Measurements from ENCODE around the gene TPBGL. TPM values are rescaled to one million over a fixed set of nuclear protein-coding genes. Genes with fewer than 3 reads are reported as not detected.

Gene TPBGL
- total and polyA plus RNA-seq, 10 donors = 0.10 to 0.59 (median 0.16) TPM; not detected in 3

DNA sequence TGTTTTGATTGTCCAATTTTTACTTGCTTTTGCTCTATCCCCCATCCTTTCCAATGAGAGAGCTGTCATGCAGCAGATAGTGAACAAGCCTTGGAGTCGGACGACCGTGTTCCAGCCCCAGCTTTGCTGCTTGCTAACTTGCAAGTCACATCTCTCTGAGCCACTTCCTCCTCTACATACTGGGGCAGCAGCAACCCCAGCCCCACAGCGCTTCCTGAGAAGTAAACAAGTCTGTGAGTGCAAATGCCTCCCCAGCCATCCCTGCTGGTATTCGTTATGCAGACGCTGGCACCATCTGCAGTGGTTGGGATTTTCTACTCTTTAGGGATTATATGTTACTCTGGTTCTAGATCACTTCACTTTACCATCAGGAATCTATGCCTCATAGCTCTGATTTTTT is 35.0 kb downstream of the TPBGL start:
- peaks cover 0 to 100% (median 41%) of the 10 kb centered on the region in 6 donors for H3K36me3 ChIP-seq
- H3K27me3 ChIP-seq (replicated peaks in 1 of 7) = no peaks in the 10 kb centered on the region
- intact Hi-C loops (cut with DNase I; ENCODE audit: low total_unique reads) = no loop called here
- peak overlapping the region; percentile 72 to 88 (median 82) for H3K27ac ChIP-seq
- peaks cover 5 to 83% (median 47%) of the 10 kb centered on the region in 6 donors for H3K4me1 ChIP-seq
- H3K9me3 ChIP-seq = no peaks in the 10 kb centered on the region
- peak overlapping the region in 1 of 8 donors; percentile 41 for H3K4me3 ChIP-seq
- WGBS, 5 donors = 6 to 35% (median 27%) methylated on average over 6 of the region's 6 CpGs
- TF ChIP-seq POLR2A (IDR thresholded peaks at IDR 0.05) = peak in 1 of 3 donors; percentile 31
- TF ChIP-seq, protein P1, sequence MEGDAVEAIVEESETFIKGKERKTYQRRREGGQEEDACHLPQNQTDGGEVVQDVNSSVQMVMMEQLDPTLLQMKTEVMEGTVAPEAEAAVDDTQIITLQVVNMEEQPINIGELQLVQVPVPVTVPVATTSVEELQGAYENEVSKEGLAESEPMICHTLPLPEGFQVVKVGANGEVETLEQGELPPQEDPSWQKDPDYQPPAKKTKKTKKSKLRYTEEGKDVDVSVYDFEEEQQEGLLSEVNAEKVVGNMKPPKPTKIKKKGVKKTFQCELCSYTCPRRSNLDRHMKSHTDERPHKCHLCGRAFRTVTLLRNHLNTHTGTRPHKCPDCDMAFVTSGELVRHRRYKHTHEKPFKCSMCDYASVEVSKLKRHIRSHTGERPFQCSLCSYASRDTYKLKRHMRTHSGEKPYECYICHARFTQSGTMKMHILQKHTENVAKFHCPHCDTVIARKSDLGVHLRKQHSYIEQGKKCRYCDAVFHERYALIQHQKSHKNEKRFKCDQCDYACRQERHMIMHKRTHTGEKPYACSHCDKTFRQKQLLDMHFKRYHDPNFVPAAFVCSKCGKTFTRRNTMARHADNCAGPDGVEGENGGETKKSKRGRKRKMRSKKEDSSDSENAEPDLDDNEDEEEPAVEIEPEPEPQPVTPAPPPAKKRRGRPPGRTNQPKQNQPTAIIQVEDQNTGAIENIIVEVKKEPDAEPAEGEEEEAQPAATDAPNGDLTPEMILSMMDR (IDR thresholded peaks at IDR 0.05 in 8 of 11, conservative IDR thresholded peaks at IDR 0.05 in 3 of 11) = no peak
- peak in 2 of 3 donors; percentile 73 to 91 for TF ChIP-seq POLR2AphosphoS5 (IDR thresholded peaks at IDR 0.05)
- peak; percentile 94 for DNase-seq

DNA sequence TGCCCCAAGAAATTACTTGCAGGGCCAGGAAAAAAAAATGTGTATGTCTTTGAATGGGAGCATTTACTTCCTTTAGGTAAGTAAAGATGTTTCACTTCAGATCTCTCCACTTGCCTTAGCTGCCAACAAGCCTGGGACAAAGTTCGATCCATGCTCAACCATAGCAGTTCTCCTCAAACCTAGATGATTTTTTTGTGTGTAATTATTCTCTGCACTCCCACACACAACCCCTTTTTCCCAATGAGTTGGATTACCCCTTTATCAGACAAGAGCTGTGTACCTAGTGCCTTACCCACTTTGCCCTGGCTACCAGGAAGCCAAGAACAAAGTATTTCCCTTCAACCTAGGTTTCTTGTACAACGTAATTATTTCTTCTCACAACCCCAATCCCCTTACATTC is 35.6 kb downstream of the TPBGL start:
- peak overlapping the region; percentile 72 to 88 (median 82) for H3K27ac ChIP-seq
- peaks cover 0 to 100% (median 43%) of the 10 kb centered on the region in 6 donors for H3K36me3 ChIP-seq
- intact Hi-C loops (cut with DNase I; ENCODE audit: low total_unique reads) = no loop called here
- WGBS, 5 donors = 71 to 77% (median 73%) methylated on average over 2 of the region's 2 CpGs
- peak overlapping the region in 1 of 8 donors; percentile 41 for H3K4me3 ChIP-seq
- H3K27me3 ChIP-seq (replicated peaks in 1 of 7) = no peaks in the 10 kb centered on the region
- no peak for DNase-seq
- no peaks in the 10 kb centered on the region for H3K9me3 ChIP-seq
- peaks cover 3 to 83% (median 46%) of the 10 kb centered on the region in 6 donors for H3K4me1 ChIP-seq
- TF ChIP-seq, protein P1 (IDR thresholded peaks at IDR 0.05 in 8 of 11, conservative IDR thresholded peaks at IDR 0.05 in 3 of 11) = no peak
- TF ChIP-seq POLR2A (IDR thresholded peaks at IDR 0.05) = no peak
- TF ChIP-seq POLR2AphosphoS5 (IDR thresholded peaks at IDR 0.05) = no peak

DNA sequence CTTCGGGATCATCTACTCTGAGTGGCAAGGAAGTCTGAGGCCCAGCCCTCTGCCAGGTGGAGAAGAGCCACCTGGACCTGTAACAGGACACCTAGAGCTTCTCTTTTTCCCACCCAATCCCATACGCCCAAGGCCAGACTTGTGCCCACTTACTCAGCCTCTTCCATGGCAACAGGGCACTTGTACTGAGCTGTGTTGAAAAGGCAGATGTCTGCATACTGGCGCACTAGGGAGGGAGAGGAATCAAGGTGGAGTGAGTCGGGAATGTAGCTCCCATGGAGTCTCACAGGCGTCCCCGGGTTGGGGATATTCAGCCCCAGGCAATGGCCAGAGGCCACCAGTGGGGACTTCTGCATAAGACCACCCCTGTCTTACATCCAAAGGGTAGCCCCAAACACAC is 36.1 kb downstream of the TPBGL start:
- Histone ChIP-seq H3K27me3 (replicated peaks in 1 of 7) (no peaks in the 10 kb centered on the region), H3K36me3 (peaks cover 0 to 100% (median 47%) of the 10 kb centered on the region in 6 donors), H3K4me1 (peaks cover 0 to 83% (median 47%) of the 10 kb centered on the region in 6 donors), H3K27ac (peak overlapping the region; percentile 72 to 88 (median 82)), H3K4me3 (peak overlapping the region in 1 of 8 donors; percentile 41), H3K9me3 (no peaks in the 10 kb centered on the region)
- DNase-seq = peak; percentile 47
- TF ChIP-seq, protein P1 (IDR thresholded peaks at IDR 0.05 in 8 of 11, conservative IDR thresholded peaks at IDR 0.05 in 3 of 11) = no peak
- TF ChIP-seq POLR2A (IDR thresholded peaks at IDR 0.05) (no peak), POLR2AphosphoS5 (IDR thresholded peaks at IDR 0.05) (no peak)
- intact Hi-C loops (cut with DNase I; ENCODE audit: low total_unique reads) = no loop called here
- 83 to 92% (median 89%) methylated on average over 6 of the region's 6 CpGs for WGBS, 5 donors

DNA sequence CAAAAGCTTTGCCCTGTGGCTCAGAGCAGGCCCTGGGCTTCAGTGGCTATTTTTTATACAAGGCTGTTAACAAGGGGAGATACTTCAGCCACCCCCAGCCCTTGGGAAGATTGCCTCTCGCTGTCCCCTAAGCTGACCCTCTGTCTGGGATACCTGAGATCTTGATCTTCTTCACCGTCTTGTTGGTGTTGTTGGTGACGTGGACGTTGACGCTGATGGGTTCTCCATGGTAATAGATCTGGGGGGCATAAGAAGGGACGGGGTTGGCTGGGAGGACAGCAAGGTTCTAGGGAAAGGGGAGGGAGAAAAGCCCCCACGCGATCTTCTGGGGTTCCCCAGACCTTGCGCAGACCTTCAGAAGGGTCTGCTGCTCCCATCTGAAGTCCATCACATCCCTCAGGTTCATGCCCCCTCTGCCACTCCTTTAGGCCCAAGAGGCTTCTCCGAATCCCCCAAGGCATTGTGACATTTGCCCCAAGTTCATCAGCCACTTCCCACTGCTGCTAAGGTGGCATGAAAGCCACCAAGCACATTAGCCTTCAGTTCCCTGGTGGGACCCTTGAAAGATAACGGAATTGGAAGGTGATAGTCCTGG is 36.7 kb downstream of the TPBGL start:
- intact Hi-C loops (cut with DNase I; ENCODE audit: low total_unique reads) = no loop called here
- WGBS, 5 donors = 91 to 96% (median 93%) methylated on average over 11 of the region's 11 CpGs
- H3K9me3 ChIP-seq = no peaks in the 10 kb centered on the region
- DNase-seq = peak; percentile 57
- H3K4me1 ChIP-seq = peaks cover 0 to 80% (median 50%) of the 10 kb centered on the region in 6 donors
- TF ChIP-seq, protein P1 (IDR thresholded peaks at IDR 0.05 in 8 of 11, conservative IDR thresholded peaks at IDR 0.05 in 3 of 11) = no peak
- TF ChIP-seq POLR2A (IDR thresholded peaks at IDR 0.05) (no peak), POLR2AphosphoS5 (IDR thresholded peaks at IDR 0.05) (no peak)
- no peaks in the 10 kb centered on the region for H3K27me3 ChIP-seq (replicated peaks in 1 of 7)
- no peak overlapping the region for H3K4me3 ChIP-seq
- peak overlapping the region; percentile 72 to 88 (median 82) for H3K27ac ChIP-seq
- H3K36me3 ChIP-seq = peaks cover 0 to 100% (median 50%) of the 10 kb centered on the region in 6 donors
